ENCODE measurements around the gene RNF17. TPM values are rescaled to one million over a fixed set of nuclear protein-coding genes. Genes with fewer than 3 reads are reported as not detected.
"Not testable (repeated sequence)": the region's sequence is repeated elsewhere in the genome, so short reads cannot be mapped to it uniquely, and the experiment has no call there.

The RNF17 gene, protein sequence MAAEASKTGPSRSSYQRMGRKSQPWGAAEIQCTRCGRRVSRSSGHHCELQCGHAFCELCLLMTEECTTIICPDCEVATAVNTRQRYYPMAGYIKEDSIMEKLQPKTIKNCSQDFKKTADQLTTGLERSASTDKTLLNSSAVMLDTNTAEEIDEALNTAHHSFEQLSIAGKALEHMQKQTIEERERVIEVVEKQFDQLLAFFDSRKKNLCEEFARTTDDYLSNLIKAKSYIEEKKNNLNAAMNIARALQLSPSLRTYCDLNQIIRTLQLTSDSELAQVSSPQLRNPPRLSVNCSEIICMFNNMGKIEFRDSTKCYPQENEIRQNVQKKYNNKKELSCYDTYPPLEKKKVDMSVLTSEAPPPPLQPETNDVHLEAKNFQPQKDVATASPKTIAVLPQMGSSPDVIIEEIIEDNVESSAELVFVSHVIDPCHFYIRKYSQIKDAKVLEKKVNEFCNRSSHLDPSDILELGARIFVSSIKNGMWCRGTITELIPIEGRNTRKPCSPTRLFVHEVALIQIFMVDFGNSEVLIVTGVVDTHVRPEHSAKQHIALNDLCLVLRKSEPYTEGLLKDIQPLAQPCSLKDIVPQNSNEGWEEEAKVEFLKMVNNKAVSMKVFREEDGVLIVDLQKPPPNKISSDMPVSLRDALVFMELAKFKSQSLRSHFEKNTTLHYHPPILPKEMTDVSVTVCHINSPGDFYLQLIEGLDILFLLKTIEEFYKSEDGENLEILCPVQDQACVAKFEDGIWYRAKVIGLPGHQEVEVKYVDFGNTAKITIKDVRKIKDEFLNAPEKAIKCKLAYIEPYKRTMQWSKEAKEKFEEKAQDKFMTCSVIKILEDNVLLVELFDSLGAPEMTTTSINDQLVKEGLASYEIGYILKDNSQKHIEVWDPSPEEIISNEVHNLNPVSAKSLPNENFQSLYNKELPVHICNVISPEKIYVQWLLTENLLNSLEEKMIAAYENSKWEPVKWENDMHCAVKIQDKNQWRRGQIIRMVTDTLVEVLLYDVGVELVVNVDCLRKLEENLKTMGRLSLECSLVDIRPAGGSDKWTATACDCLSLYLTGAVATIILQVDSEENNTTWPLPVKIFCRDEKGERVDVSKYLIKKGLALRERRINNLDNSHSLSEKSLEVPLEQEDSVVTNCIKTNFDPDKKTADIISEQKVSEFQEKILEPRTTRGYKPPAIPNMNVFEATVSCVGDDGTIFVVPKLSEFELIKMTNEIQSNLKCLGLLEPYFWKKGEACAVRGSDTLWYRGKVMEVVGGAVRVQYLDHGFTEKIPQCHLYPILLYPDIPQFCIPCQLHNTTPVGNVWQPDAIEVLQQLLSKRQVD (N-terminal part only)
- total RNA-seq = 1 to 10 TPM in 1 of 2 donors, under 1 TPM in 1; 0.39 to 1.5 TPM

DNA sequence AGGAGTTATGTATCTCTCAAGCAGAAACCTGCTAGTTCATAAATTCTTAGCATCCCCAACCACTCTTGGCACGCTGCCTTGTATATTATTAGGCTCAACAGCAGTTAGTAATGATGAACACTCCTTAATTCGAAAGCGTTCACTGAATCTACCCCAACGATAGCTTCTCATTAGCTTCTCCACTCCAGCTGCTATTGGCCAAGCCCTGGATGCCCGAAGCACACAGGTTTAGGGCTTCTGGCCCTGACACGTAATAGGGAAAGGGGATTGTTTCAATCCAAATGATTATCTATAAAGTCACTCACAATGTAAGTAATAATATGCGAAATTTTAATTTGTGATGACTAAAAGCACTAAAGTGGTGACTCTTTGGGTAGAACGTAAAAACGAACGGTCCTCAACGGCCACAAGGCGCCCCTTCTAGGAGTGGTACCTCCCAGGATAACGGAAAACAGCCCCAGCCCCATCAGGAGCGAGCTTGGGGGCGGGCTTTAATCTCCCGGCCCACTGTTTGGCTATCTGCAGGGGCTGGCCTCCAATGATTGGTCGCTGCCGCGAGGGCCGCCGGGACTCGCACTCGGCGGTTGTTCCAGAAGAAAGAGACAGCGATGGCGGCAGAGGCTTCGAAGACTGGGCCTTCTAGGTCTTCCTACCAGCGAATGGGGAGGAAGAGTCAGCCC, at the start of gene RNF17:
Gene RNF17, plus strand, starts transcription at position 574 of the 680 bp plus-strand sequence. Its CDS starts 35 bp downstream, at position 609.
- no peaks in the 10 kb centered on the region for H3K9me3 Mint-ChIP-seq
- peak; percentile 64 for ATAC-seq (replicated peaks)
- no peaks in the 10 kb centered on the region for H3K36me3 Mint-ChIP-seq (ENCODE audit: low read depth)
- no peak within 1 kb of the TSS for H3K4me3 Mint-ChIP-seq
- no peaks in the 10 kb centered on the region for H3K4me1 Mint-ChIP-seq
- H3K27me3 Mint-ChIP-seq = peaks cover 9% of the 10 kb centered on the region
- no peak within 1 kb of the TSS for H3K27ac Mint-ChIP-seq

DNA sequence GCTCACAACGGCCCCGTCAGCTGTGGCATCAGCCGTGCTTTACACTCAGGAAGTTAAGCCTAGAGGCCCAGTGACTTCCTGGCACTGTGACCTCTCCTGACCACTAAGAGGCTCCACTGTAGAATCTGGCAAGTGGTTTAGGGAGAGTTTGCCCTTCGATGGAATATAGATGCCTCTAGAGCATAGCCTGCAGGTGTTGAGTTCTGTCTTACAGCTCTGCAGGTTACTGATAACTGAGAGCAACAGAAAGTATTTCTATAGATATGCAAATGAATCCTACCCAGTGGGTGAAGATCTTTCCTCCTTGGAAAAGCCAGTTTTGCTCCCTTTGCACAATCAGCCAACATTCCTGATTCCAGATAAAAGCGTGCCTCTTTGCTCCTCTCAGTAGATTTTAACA, 48.0 kb upstream of the RNF17 start:
- peaks cover 3% of the 10 kb centered on the region for H3K27me3 Mint-ChIP-seq
- ATAC-seq (replicated peaks) = no peak
- H3K27ac Mint-ChIP-seq = no peak overlapping the region
- no peaks in the 10 kb centered on the region for H3K36me3 Mint-ChIP-seq (ENCODE audit: low read depth)
- no peaks in the 10 kb centered on the region for H3K9me3 Mint-ChIP-seq
- no peak overlapping the region for H3K4me3 Mint-ChIP-seq
- H3K4me1 Mint-ChIP-seq = no peaks in the 10 kb centered on the region

DNA sequence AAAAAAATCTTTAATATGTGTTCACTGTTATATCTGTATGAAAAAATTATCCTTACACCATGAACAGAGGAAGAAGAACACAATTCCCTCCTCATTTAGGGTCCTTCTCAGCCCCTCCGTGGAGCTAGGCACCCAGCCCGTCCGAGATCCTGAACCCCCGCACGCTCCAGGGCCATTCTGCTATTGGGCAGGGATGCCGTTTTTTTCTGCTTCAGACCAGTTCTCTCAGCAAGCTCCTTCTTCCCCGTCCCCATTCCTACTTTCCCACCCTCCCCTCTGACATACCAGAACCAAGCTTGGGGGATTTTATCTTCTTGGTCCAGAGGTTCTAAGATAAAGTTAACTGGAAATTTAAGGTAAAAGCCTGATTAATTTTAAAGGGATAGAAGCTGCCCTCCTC, 47.5 kb upstream of the RNF17 start:
- ATAC-seq (replicated peaks) = no peak
- no peaks in the 10 kb centered on the region for H3K9me3 Mint-ChIP-seq
- no peak overlapping the region for H3K27ac Mint-ChIP-seq
- no peaks in the 10 kb centered on the region for H3K4me1 Mint-ChIP-seq
- peaks cover 3% of the 10 kb centered on the region for H3K27me3 Mint-ChIP-seq
- H3K4me3 Mint-ChIP-seq = no peak overlapping the region
- H3K36me3 Mint-ChIP-seq (ENCODE audit: low read depth) = no peaks in the 10 kb centered on the region

DNA sequence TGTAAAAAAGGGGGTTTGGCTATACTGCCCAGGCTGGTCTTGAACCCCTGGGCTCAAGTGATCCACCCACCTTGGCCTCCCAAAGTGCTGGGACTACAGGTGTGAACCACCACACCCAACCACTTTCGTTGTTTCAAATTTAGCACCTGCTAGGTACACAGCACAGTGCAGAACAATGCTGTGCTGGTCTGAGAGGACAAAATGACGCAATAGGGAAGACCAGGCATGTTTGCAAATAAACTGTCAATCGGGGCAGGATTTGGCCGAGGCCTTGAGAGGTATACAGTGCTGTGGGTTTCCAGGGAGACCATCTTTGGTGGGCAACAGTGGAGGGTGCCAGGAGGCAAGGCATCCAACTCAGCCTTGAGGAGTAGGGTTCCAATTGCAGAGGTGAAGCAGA, 46.8 kb upstream of the RNF17 start:
- H3K36me3 Mint-ChIP-seq (ENCODE audit: low read depth) = no peaks in the 10 kb centered on the region
- ATAC-seq (replicated peaks) = no peak
- peaks cover 3% of the 10 kb centered on the region for H3K27me3 Mint-ChIP-seq
- H3K9me3 Mint-ChIP-seq = no peaks in the 10 kb centered on the region
- H3K27ac Mint-ChIP-seq = no peak overlapping the region
- no peaks in the 10 kb centered on the region for H3K4me1 Mint-ChIP-seq
- no peak overlapping the region for H3K4me3 Mint-ChIP-seq

DNA sequence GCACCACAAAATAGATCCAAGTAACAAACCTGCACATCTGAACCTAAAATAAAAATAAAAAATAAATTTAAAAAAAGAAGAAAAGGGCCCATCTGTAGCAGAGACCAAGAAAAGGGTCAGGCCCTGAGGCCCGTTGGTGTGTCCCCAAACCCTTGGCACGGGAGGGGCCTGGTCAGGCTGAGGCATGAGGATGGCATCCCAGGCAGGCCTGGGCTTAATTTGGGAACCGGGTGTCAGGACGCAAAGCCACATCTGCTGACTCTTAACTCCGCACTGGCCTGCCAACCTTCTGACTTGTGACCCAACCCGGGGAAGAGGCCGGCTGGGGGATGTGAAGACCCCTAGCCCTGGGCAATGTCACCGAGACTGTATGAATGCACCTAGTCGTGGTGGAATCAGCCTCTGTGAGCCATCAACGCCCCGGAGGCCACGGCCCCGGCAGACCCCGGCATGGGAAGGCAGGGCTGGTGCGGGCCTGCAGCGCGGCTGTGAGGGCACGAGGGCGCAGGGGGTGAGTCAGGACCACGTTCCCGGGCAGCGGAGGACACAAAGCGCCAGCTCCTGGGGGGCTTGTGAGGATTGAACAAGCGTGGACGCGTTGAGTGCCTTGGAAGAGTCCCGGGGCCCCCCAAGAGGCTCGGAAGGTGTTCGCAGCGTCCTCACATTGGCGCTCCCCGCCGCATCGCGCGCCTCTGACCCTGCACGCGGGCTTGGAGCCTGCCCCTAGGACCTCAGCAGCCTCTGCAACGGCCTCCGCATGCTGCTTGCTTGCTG, 45.6 kb upstream of the RNF17 start:
- ATAC-seq (replicated peaks) = no peak
- peaks cover 3% of the 10 kb centered on the region for H3K27me3 Mint-ChIP-seq
- H3K27ac Mint-ChIP-seq = no peak overlapping the region
- no peaks in the 10 kb centered on the region for H3K36me3 Mint-ChIP-seq (ENCODE audit: low read depth)
- H3K4me1 Mint-ChIP-seq = no peaks in the 10 kb centered on the region
- no peak overlapping the region for H3K4me3 Mint-ChIP-seq
- no peaks in the 10 kb centered on the region for H3K9me3 Mint-ChIP-seq

DNA sequence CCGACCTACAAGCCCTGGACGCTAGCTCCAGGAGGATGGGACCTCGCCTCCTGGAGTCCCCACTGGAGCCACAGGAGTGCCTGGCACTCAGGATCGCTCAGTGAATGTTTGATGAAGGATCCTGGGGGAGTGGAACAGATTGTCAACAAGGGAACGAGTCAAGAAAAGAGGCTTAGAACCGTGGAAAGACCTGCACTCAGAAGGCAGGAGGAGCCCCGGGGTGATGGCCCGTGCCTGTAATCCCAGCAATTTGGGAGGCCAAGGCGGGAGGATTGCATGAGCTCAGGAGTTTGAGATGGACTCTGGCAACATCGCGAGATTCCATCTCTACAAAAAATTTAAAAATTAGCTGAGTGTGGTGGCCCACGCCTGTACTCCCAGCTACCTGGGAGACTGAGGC, 44.8 kb upstream of the RNF17 start:
- no peak overlapping the region for H3K27ac Mint-ChIP-seq
- H3K27me3 Mint-ChIP-seq = peaks cover 3% of the 10 kb centered on the region
- no peak overlapping the region for H3K4me3 Mint-ChIP-seq
- ATAC-seq (replicated peaks) = no peak
- H3K4me1 Mint-ChIP-seq = no peaks in the 10 kb centered on the region
- no peaks in the 10 kb centered on the region for H3K36me3 Mint-ChIP-seq (ENCODE audit: low read depth)
- no peaks in the 10 kb centered on the region for H3K9me3 Mint-ChIP-seq

DNA sequence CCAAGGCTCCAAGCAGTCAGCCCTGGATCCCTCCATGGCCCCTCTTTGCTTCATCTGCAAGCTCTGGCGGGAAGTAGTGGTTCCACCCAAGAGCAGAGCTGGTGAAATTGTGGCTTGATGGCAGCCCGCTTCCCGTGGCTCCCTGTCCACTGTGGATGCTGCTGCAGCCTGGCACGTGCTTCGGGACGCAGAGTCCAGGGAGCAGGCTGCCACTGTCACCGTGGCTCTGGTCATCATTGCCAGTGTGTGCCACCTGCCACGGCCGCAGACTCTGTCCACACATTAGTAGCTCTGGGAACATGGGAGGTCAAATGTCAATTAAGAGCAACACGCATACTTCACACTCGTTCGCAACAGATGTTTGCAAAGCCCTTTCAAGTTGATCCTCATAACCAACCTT, 40.8 kb upstream of the RNF17 start:
- Mint-ChIP-seq H3K27me3 (peaks cover 8% of the 10 kb centered on the region), H3K4me3 (no peak overlapping the region), H3K9me3 (no peaks in the 10 kb centered on the region), H3K36me3 (ENCODE audit: low read depth) (no peaks in the 10 kb centered on the region), H3K4me1 (no peaks in the 10 kb centered on the region), H3K27ac (no peak overlapping the region)
- ATAC-seq (replicated peaks) = no peak

DNA sequence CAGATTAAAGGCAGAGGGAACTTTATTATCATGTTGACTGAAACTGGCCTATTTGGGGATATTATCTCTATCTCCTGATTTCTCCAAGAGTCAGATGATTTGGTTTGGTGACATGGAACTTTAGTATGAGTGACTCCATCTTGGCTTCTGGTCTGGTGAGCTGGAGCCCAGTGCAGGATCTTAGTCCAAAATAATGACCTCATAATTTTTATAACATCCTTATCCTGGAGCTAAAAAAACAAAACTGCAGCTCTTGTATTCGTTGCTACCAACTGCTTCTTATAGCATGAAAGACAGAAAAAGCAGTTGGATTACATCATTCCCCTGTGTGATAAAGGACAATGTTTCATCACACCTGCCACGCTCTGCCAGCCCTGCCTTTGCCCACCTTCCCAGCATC, 39.3 kb upstream of the RNF17 start:
- Mint-ChIP-seq H3K4me1 (no peaks in the 10 kb centered on the region), H3K27ac (no peak overlapping the region), H3K4me3 (no peak overlapping the region), H3K36me3 (ENCODE audit: low read depth) (no peaks in the 10 kb centered on the region), H3K9me3 (no peaks in the 10 kb centered on the region), H3K27me3 (peaks cover 8% of the 10 kb centered on the region)
- no peak for ATAC-seq (replicated peaks)

DNA sequence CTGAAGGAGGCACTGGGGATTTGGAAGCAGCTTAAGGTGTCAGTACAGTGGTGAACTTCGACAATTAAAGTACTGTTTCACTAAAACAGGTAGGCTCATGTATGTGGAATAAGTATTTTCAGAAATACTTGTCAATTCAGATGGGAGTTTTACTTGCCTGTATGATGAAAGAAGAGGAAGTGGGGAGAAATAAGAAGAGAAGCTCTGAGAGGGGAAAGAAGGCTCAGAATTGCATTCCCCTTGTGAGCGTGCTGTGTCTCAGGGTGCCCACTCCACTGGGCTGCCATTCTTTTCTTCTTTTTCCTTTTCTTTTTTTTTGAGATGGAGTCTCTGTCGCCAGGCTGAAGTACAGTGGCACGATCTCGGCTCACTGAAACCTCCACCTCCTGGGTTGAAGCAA, 38.6 kb upstream of the RNF17 start:
- no peak for ATAC-seq (replicated peaks)
- peaks cover 8% of the 10 kb centered on the region for H3K27me3 Mint-ChIP-seq
- H3K4me3 Mint-ChIP-seq = no peak overlapping the region
- no peaks in the 10 kb centered on the region for H3K9me3 Mint-ChIP-seq
- no peaks in the 10 kb centered on the region for H3K36me3 Mint-ChIP-seq (ENCODE audit: low read depth)
- no peak overlapping the region for H3K27ac Mint-ChIP-seq
- H3K4me1 Mint-ChIP-seq = no peaks in the 10 kb centered on the region

DNA sequence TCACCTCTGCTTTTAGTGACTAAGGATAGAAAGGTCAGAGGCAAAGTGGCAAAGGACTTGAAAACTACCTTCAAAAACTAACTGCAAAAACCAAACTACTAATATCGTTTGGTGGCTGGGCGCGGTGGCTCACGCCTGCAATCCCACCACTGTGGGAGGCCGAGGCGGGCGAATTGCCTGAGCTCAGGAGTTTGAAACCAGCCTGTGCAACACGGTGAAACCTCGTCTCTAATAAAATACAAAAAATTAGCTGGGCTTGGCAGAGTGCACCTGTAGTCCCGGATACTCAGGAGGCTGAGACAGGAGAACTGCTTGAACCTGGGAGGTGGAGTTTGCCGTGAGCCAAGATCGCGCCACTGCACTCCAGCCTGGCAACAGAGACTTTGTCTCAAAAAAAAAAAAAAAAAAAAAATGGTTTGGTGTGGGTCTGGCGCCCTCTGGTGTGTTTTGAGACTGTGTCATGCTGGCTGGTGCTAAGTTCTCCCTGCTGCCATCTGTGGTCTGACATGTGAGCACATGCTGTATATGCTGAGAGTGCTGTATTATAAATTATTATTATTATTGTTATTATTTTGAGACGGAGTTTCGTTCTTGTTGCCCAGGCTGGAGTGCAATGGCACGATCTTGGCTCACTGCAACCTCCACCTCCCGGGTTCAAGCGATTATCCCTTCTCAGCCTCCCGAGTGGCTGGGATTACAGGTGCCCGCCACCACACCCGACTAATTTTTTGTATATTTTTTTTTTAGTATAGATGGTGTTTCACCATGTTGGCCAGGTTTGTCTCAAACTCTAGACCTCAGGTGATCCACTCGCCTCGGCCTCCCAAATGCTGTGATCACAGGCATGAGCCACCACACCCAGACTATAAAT, 36.0 kb upstream of the RNF17 start:
- H3K4me3 Mint-ChIP-seq = no peak overlapping the region
- H3K27ac Mint-ChIP-seq = no peak overlapping the region
- peaks cover 4% of the 10 kb centered on the region for H3K4me1 Mint-ChIP-seq
- ATAC-seq (replicated peaks) = peak; percentile 91
- peaks cover 14% of the 10 kb centered on the region for H3K27me3 Mint-ChIP-seq
- no peaks in the 10 kb centered on the region for H3K36me3 Mint-ChIP-seq (ENCODE audit: low read depth)
- H3K9me3 Mint-ChIP-seq = no peaks in the 10 kb centered on the region

DNA sequence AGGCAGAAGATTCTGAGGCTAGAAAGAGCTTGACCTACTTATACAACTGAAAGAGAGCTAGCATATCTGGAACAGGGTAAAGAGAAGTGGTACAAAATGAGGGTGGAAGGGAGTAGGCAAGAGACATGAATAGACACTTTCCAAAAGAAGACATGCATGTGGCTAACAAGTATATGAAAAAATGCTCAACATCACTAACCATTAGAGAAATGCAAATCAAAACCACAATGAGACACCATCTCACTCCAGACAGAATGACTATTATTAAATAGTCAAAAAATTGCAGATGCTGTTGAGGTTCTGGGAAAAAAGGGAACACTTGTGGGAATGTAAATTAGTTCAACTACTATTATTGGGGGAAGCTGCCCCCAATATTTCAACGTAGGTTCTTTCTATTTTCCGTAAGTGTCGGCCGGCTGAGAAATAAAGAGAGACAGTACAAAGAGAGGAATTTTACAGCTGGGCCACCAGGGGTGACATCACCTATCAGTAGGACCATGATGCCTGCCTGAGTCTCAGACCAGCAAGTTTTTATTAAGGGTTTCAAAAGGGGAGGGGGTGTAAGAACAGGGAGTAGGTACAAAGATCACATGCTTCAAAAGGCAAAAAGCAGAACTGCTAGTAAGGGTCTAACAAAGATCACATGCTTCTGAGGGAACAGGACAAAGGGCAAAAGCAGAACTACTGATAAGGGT, 32.9 kb upstream of the RNF17 start:
- peak; percentile 68 for ATAC-seq (replicated peaks)
- H3K4me1 Mint-ChIP-seq; H3K4me3 Mint-ChIP-seq; H3K27me3 Mint-ChIP-seq; H3K36me3 Mint-ChIP-seq (ENCODE audit: low read depth); H3K9me3 Mint-ChIP-seq; H3K27ac Mint-ChIP-seq: not testable (repeated sequence)

DNA sequence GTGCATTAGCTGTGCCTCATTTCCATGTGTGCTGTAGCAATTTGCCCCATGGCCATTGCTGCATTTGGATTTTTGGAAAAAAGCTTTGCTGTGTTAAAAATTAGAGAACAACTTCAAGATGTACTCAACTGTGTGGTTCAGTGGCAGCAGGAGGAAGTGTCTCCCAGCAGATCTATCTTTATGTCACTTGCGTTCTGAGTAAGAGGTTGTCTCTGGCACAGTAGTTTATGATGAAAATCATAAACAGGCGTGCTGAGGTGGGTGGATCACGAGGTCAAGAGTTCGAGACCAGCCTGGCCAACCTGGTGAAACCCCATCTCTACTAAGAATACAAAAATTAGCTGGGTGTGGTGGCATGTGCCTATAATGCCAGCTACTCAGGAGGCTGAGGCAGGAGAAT, 29.0 kb upstream of the RNF17 start:
- Mint-ChIP-seq H3K27me3 (peaks cover 6% of the 10 kb centered on the region), H3K4me3 (no peak overlapping the region), H3K4me1 (peaks cover 4% of the 10 kb centered on the region), H3K27ac (no peak overlapping the region), H3K36me3 (ENCODE audit: low read depth) (no peaks in the 10 kb centered on the region), H3K9me3 (no peaks in the 10 kb centered on the region)
- no peak for ATAC-seq (replicated peaks)
